ENCODE data around the gene COPS6.

COPS6 gene

GRCh38 chr7:100093925-100094486 lies 5.2 kb downstream of the COPS6 start:
- peaks cover 21% of the 10 kb centered on the region for H3K79me1 ChIP-seq (ENCODE audit: low read length)
- peaks cover 24% of the 10 kb centered on the region for H3K79me2 ChIP-seq (ENCODE audit: control insufficient read depth, insufficient read depth, low read length)
- no peak overlapping the region for H3K9ac ChIP-seq (ENCODE audit: low read length)
- H3K4me1 ChIP-seq (ENCODE audit: control insufficient read depth, low read depth, low read length): no peaks in the 10 kb centered on the region
- no peaks in the 10 kb centered on the region for H3K27me3 ChIP-seq (ENCODE audit: insufficient read depth, low read length, poor library complexity)
- no peak overlapping the region for H3K4me2 ChIP-seq (ENCODE audit: low read length)
- H3K4me3 ChIP-seq (ENCODE audit: low read length): no peak overlapping the region
- no peak overlapping the region for H3K23ac ChIP-seq (ENCODE audit: low read length)
- no peak overlapping the region for H3K4ac ChIP-seq (ENCODE audit: low read depth, low read length)
- H3K36me3 ChIP-seq (ENCODE audit: control insufficient read depth, insufficient read depth, low read length): peaks cover 40% of the 10 kb centered on the region
- WGBS (ENCODE audit: extremely low coverage, insufficient coverage, low lambda C conversion rate): no CpG with 5 or more reads among the region's 16 CpGs
- no peak overlapping the region for H2BK5ac ChIP-seq (ENCODE audit: low read length)
- H4K5ac ChIP-seq (ENCODE audit: low read length): no peak overlapping the region
- no peak overlapping the region for H3K27ac ChIP-seq (ENCODE audit: low read depth, low read length)
- no peak overlapping the region for H4K8ac ChIP-seq (ENCODE audit: low read depth, low read length)
- no peak overlapping the region for H2BK15ac ChIP-seq (replicated peaks; ENCODE audit: low read depth)
- no peak overlapping the region for H2BK120ac ChIP-seq (ENCODE audit: low read depth, low read length)
- no peak overlapping the region for H2AK5ac ChIP-seq (ENCODE audit: low read length)
- DNase-seq: no peak
- H3K56ac ChIP-seq (ENCODE audit: low read length): no peak overlapping the region
- H3K18ac ChIP-seq (ENCODE audit: low read length): no peak overlapping the region

- Histone ChIP-seq H3K27me3 (ENCODE audit: insufficient read depth, low read length, poor library complexity) (no peaks in the 10 kb centered on the region), H4K5ac (ENCODE audit: low read length) (no peak overlapping the region), H4K8ac (ENCODE audit: low read depth, low read length) (no peak overlapping the region), H3K9ac (ENCODE audit: low read length) (no peak overlapping the region), H3K4me2 (ENCODE audit: low read length) (no peak overlapping the region), H3K4me3 (ENCODE audit: low read length) (no peak overlapping the region), H3K56ac (ENCODE audit: low read length) (no peak overlapping the region), H2BK120ac (ENCODE audit: low read depth, low read length) (no peak overlapping the region), H3K18ac (ENCODE audit: low read length) (no peak overlapping the region), H3K79me2 (ENCODE audit: control insufficient read depth, insufficient read depth, low read length) (peaks cover 35% of the 10 kb centered on the region), H3K27ac (ENCODE audit: low read depth, low read length) (no peak overlapping the region), H3K4ac (ENCODE audit: low read depth, low read length) (no peak overlapping the region), H2BK5ac (ENCODE audit: low read length) (no peak overlapping the region), H3K23ac (ENCODE audit: low read length) (no peak overlapping the region), H3K36me3 (ENCODE audit: control insufficient read depth, insufficient read depth, low read length) (peaks cover 47% of the 10 kb centered on the region), H3K4me1 (ENCODE audit: control insufficient read depth, low read depth, low read length) (peaks cover 5% of the 10 kb centered on the region), H2AK5ac (ENCODE audit: low read length) (no peak overlapping the region), H3K79me1 (ENCODE audit: low read length) (peaks cover 24% of the 10 kb centered on the region), H2BK15ac (replicated peaks; ENCODE audit: low read depth) (no peak overlapping the region)
- DNase-seq: no peak
- WGBS (ENCODE audit: extremely low coverage, insufficient coverage, low lambda C conversion rate): no CpG with 5 or more reads among the region's 9 CpGs
These were observed 6.5 kb downstream of the COPS6 start for GRCh38 chr7:100095289-100095688.

- Histone ChIP-seq H3K27ac (ENCODE audit: low read depth, low read length) (no peak overlapping the region), H4K8ac (ENCODE audit: low read depth, low read length) (no peak overlapping the region), H3K36me3 (ENCODE audit: control insufficient read depth, insufficient read depth, low read length) (peaks cover 47% of the 10 kb centered on the region), H3K9ac (ENCODE audit: low read length) (no peak overlapping the region), H2BK5ac (ENCODE audit: low read length) (no peak overlapping the region), H3K79me1 (ENCODE audit: low read length) (peaks cover 24% of the 10 kb centered on the region), H4K5ac (ENCODE audit: low read length) (no peak overlapping the region), H3K27me3 (ENCODE audit: insufficient read depth, low read length, poor library complexity) (no peaks in the 10 kb centered on the region), H3K4ac (ENCODE audit: low read depth, low read length) (no peak overlapping the region), H3K18ac (ENCODE audit: low read length) (no peak overlapping the region), H3K4me3 (ENCODE audit: low read length) (no peak overlapping the region), H3K4me1 (ENCODE audit: control insufficient read depth, low read depth, low read length) (peaks cover 5% of the 10 kb centered on the region), H2BK120ac (ENCODE audit: low read depth, low read length) (no peak overlapping the region), H3K56ac (ENCODE audit: low read length) (no peak overlapping the region), H3K4me2 (ENCODE audit: low read length) (no peak overlapping the region), H3K23ac (ENCODE audit: low read length) (no peak overlapping the region), H2BK15ac (replicated peaks; ENCODE audit: low read depth) (no peak overlapping the region), H2AK5ac (ENCODE audit: low read length) (no peak overlapping the region), H3K79me2 (ENCODE audit: control insufficient read depth, insufficient read depth, low read length) (peaks cover 37% of the 10 kb centered on the region)
- DNase-seq: no peak
- WGBS (ENCODE audit: extremely low coverage, insufficient coverage, low lambda C conversion rate): no CpG with 5 or more reads among the region's 17 CpGs
These were observed 6.9 kb downstream of the COPS6 start for GRCh38 chr7:100095704-100096103.

- H3K4me1 ChIP-seq (ENCODE audit: control insufficient read depth, low read depth, low read length): peaks cover 5% of the 10 kb centered on the region
- H2BK15ac ChIP-seq (replicated peaks; ENCODE audit: low read depth): no peak overlapping the region
- peaks cover 43% of the 10 kb centered on the region for H3K79me2 ChIP-seq (ENCODE audit: control insufficient read depth, insufficient read depth, low read length)
- no peak overlapping the region for H3K27ac ChIP-seq (ENCODE audit: low read depth, low read length)
- DNase-seq: no peak
- H3K4me3 ChIP-seq (ENCODE audit: low read length): no peak overlapping the region
- H3K18ac ChIP-seq (ENCODE audit: low read length): no peak overlapping the region
- H3K4me2 ChIP-seq (ENCODE audit: low read length): no peak overlapping the region
- no peak overlapping the region for H3K4ac ChIP-seq (ENCODE audit: low read depth, low read length)
- H4K8ac ChIP-seq (ENCODE audit: low read depth, low read length): no peak overlapping the region
- H3K23ac ChIP-seq (ENCODE audit: low read length): no peak overlapping the region
- no peak overlapping the region for H2BK5ac ChIP-seq (ENCODE audit: low read length)
- WGBS (ENCODE audit: extremely low coverage, insufficient coverage, low lambda C conversion rate): no CpG with 5 or more reads among the region's 10 CpGs
- peaks cover 43% of the 10 kb centered on the region for H3K36me3 ChIP-seq (ENCODE audit: control insufficient read depth, insufficient read depth, low read length)
- peak overlapping the region; percentile 83 for H3K56ac ChIP-seq (ENCODE audit: low read length)
- H2AK5ac ChIP-seq (ENCODE audit: low read length): no peak overlapping the region
- H3K27me3 ChIP-seq (ENCODE audit: insufficient read depth, low read length, poor library complexity): no peaks in the 10 kb centered on the region
- H3K9ac ChIP-seq (ENCODE audit: low read length): peak overlapping the region; percentile 84
- H3K79me1 ChIP-seq (ENCODE audit: low read length): peaks cover 27% of the 10 kb centered on the region
- H4K5ac ChIP-seq (ENCODE audit: low read length): no peak overlapping the region
- no peak overlapping the region for H2BK120ac ChIP-seq (ENCODE audit: low read depth, low read length)
These were observed 10.1 kb downstream of the COPS6 start for GRCh38 chr7:100098913-100099312.

GRCh38 chr7:100099452-100099851 lies 10.7 kb downstream of the COPS6 start:
- Histone ChIP-seq H3K56ac (ENCODE audit: low read length) (peak overlapping the region; percentile 83), H3K4me1 (ENCODE audit: control insufficient read depth, low read depth, low read length) (peaks cover 5% of the 10 kb centered on the region), H3K18ac (ENCODE audit: low read length) (no peak overlapping the region), H2BK5ac (ENCODE audit: low read length) (no peak overlapping the region), H4K8ac (ENCODE audit: low read depth, low read length) (no peak overlapping the region), H3K4me2 (ENCODE audit: low read length) (peak overlapping the region; percentile 74), H2AK5ac (ENCODE audit: low read length) (no peak overlapping the region), H2BK120ac (ENCODE audit: low read depth, low read length) (no peak overlapping the region), H3K23ac (ENCODE audit: low read length) (no peak overlapping the region), H3K4ac (ENCODE audit: low read depth, low read length) (no peak overlapping the region), H2BK15ac (replicated peaks; ENCODE audit: low read depth) (no peak overlapping the region), H3K9ac (ENCODE audit: low read length) (peak overlapping the region; percentile 84), H3K4me3 (ENCODE audit: low read length) (peak overlapping the region; percentile 78), H3K27me3 (ENCODE audit: insufficient read depth, low read length, poor library complexity) (no peaks in the 10 kb centered on the region), H3K79me2 (ENCODE audit: control insufficient read depth, insufficient read depth, low read length) (peaks cover 43% of the 10 kb centered on the region), H4K5ac (ENCODE audit: low read length) (no peak overlapping the region), H3K36me3 (ENCODE audit: control insufficient read depth, insufficient read depth, low read length) (peaks cover 37% of the 10 kb centered on the region), H3K27ac (ENCODE audit: low read depth, low read length) (no peak overlapping the region), H3K79me1 (ENCODE audit: low read length) (peaks cover 27% of the 10 kb centered on the region)
- no peak for DNase-seq
- WGBS (ENCODE audit: extremely low coverage, insufficient coverage, low lambda C conversion rate): no CpG with 5 or more reads among the region's 12 CpGs
